Neural progenitor cell (in vitro differentiated cells): ENCODE measurements around the gene FNTB. TPM values are rescaled to one million over a fixed set of nuclear protein-coding genes. Genes with fewer than 3 reads are reported as not detected.

Experiments
- DNase-seq: peaks from one replicate; pipeline ENCODE4 v3.0.0-alpha.2; 2016; ENCODE audit warnings: low spot score
- H2AFZ ChIP-seq: fragments of 200-600 bp; sonication (generic); replicated peaks from 2 replicates; pipeline ENCODE4 v1.6.1; 2016; ENCODE audit warnings: antibody characterized with exemption
- H3F3A ChIP-seq: fragments of 200-600 bp; sonication (generic); 2 replicates; pipeline ENCODE4 v1.6.1; 2016; ENCODE audit warnings: antibody characterized with exemption, low read depth
- H3K27ac ChIP-seq: fragments of 200-600 bp; sonication (generic); 2 replicates; pipeline ENCODE4 v1.5.1; 2016; ENCODE audit warnings: mild to moderate bottlenecking
- H3K27me3 ChIP-seq: fragments of 200-600 bp; sonication (generic); 2 replicates; pipeline ENCODE4 v1.6.1; 2016; ENCODE audit warnings: mild to moderate bottlenecking, moderate library complexity
- H3K36me3 ChIP-seq: fragments of 200-600 bp; sonication (generic); 2 replicates; pipeline ENCODE4 v1.5.1; 2016
- H3K4me1 ChIP-seq: fragments of 200-600 bp; sonication (generic); 2 replicates; pipeline ENCODE4 v1.6.1; 2016; ENCODE audit warnings: mixed run types
- H3K4me2 ChIP-seq: fragments of 200-600 bp; sonication (generic); 2 replicates; pipeline ENCODE4 v1.6.1; 2016
- H3K4me3 ChIP-seq: fragments of 200-600 bp; sonication (generic); 2 replicates; pipeline ENCODE4 v1.5.1; 2016
- H3K79me2 ChIP-seq: fragments of 200-600 bp; sonication (generic); 2 replicates; pipeline ENCODE4 v1.6.1; 2016; ENCODE audit warnings: low read depth
- H3K9ac ChIP-seq: fragments of 200-600 bp; sonication (generic); 2 replicates; pipeline ENCODE4 v1.6.1; 2016
- H3K9me3 ChIP-seq: fragments of 200-600 bp; sonication (generic); 2 replicates; pipeline ENCODE4 v1.5.1; 2016; ENCODE audit warnings: low read depth
- H4K20me1 ChIP-seq: fragments of 200-600 bp; sonication (generic); 2 replicates; pipeline ENCODE4 v1.6.1; 2016; ENCODE audit warnings: low read depth
- H3K27ac Mint-ChIP-seq: 3 replicates; pipeline ENCODE4 v1.8.0; 2021; ENCODE audit warnings: mixed read lengths
- H3K27me3 Mint-ChIP-seq: 2 replicates; pipeline ENCODE4 v1.8.0; 2022; ENCODE audit warnings: low read depth, mild to moderate bottlenecking, inconsistent platforms, moderate library complexity, mixed read lengths; ENCODE audit not compliant: insufficient read depth
- H3K36me3 Mint-ChIP-seq: 3 replicates; pipeline ENCODE4 v1.8.0; 2021; ENCODE audit warnings: mixed read lengths
- H3K4me1 Mint-ChIP-seq: 3 replicates; pipeline ENCODE4 v1.8.0; 2021; ENCODE audit warnings: mixed read lengths
- H3K4me3 Mint-ChIP-seq: 3 replicates; pipeline ENCODE4 v1.8.0; 2021; ENCODE audit warnings: mild to moderate bottlenecking, moderate library complexity, mixed read lengths
- H3K9me3 Mint-ChIP-seq: 3 replicates; pipeline ENCODE4 v1.8.0; 2020; ENCODE audit warnings: mixed read lengths
- EZH2 ChIP-seq: fragments of 200-600 bp; sonication (generic); IDR thresholded peaks from 2 replicates; pipeline ENCODE4 v1.6.1; 2017; ENCODE audit warnings: antibody characterized with exemption, mild to moderate bottlenecking, moderate library complexity
- EZH2phosphoT487 ChIP-seq: fragments of 200-600 bp; sonication (generic); IDR thresholded peaks from 2 replicates; pipeline ENCODE4 v1.6.1; 2017; ENCODE audit warnings: antibody characterized with exemption
- total RNA-seq: library from RNA; depleted of rRNA; stranded (reverse); fragments of >200 nt; gene quantifications from 2 replicates; pipeline ENCODE4 v1.2.3, GENCODE V29; 2015; ENCODE audit warnings: low replicate concordance
- TF ChIP-seq, protein P1 (sequence below): fragments of 200-600 bp; sonication (generic); IDR thresholded peaks from 2 replicates; pipeline ENCODE4 v1.5.1; 2017; ENCODE audit warnings: antibody characterized with exemption, mild to moderate bottlenecking

The FNTB gene
- total RNA-seq, 1 donor from 2014 or later, result 8.0 TPM

DNA sequence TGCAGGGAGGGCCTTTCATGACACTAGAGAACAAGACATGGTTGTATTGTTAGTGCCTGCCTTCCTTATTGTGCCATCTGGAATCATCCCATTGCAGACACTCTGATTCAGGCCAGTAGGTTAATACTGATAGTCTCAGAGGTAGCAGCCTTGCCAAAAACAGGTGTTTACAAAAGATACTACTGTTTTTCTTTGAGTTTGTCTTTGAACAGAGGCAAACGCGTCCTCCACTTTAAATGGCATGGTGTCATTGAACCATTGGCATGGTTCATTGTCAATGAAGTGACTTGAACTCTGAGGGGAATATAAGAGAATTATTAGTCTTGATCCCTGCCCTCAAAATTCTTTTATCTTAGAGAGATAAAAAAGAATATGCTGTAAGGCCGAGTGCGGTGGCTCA, 4.2 kb downstream of the FNTB start:
- Histone ChIP-seq H4K20me1 (no peaks in the 10 kb centered on the region), H3K9ac (no peak overlapping the region), H3K4me2 (no peak overlapping the region), H3K27ac (no peak overlapping the region), H3K36me3 (no peaks in the 10 kb centered on the region), H3K9me3 (no peaks in the 10 kb centered on the region), H3K4me3 (no peak overlapping the region), H3K27me3 (peaks cover 6% of the 10 kb centered on the region), H3K79me2 (peaks cover 24% of the 10 kb centered on the region), H3F3A (no peaks in the 10 kb centered on the region), H2AFZ (no peak overlapping the region), H3K4me1 (peaks cover 7% of the 10 kb centered on the region)
- no peaks in the 10 kb centered on the region for H3K9me3 Mint-ChIP-seq
- no peak overlapping the region for H3K27ac Mint-ChIP-seq
- H3K27me3 Mint-ChIP-seq, result peaks cover under 1% of the 10 kb centered on the region
- H3K4me1 Mint-ChIP-seq, result peaks cover 12% of the 10 kb centered on the region
- no peak for TF ChIP-seq EZH2phosphoT487
- H3K36me3 Mint-ChIP-seq, result no peaks in the 10 kb centered on the region
- no peak for DNase-seq
- H3K4me3 Mint-ChIP-seq, result no peak overlapping the region

- Histone ChIP-seq H3K9ac (no peak overlapping the region), H3K27ac (no peak overlapping the region), H3K4me3 (no peak overlapping the region), H3K4me1 (peaks cover 13% of the 10 kb centered on the region), H3K27me3 (no peaks in the 10 kb centered on the region), H3F3A (peaks cover 3% of the 10 kb centered on the region), H3K9me3 (no peaks in the 10 kb centered on the region), H3K36me3 (no peaks in the 10 kb centered on the region), H2AFZ (no peak overlapping the region), H4K20me1 (no peaks in the 10 kb centered on the region), H3K79me2 (peaks cover 22% of the 10 kb centered on the region), H3K4me2 (no peak overlapping the region)
- no peaks in the 10 kb centered on the region for H3K27me3 Mint-ChIP-seq
- TF ChIP-seq EZH2phosphoT487 (no peak), EZH2 (no peak)
- TF ChIP-seq, protein P1, sequence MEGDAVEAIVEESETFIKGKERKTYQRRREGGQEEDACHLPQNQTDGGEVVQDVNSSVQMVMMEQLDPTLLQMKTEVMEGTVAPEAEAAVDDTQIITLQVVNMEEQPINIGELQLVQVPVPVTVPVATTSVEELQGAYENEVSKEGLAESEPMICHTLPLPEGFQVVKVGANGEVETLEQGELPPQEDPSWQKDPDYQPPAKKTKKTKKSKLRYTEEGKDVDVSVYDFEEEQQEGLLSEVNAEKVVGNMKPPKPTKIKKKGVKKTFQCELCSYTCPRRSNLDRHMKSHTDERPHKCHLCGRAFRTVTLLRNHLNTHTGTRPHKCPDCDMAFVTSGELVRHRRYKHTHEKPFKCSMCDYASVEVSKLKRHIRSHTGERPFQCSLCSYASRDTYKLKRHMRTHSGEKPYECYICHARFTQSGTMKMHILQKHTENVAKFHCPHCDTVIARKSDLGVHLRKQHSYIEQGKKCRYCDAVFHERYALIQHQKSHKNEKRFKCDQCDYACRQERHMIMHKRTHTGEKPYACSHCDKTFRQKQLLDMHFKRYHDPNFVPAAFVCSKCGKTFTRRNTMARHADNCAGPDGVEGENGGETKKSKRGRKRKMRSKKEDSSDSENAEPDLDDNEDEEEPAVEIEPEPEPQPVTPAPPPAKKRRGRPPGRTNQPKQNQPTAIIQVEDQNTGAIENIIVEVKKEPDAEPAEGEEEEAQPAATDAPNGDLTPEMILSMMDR, result no peak
- H3K4me1 Mint-ChIP-seq, result peaks cover 10% of the 10 kb centered on the region
- no peak for DNase-seq
- H3K4me3 Mint-ChIP-seq, result no peak overlapping the region
- no peaks in the 10 kb centered on the region for H3K36me3 Mint-ChIP-seq
- H3K27ac Mint-ChIP-seq, result no peak overlapping the region
- H3K9me3 Mint-ChIP-seq, result no peaks in the 10 kb centered on the region
Measured at GRCh38 chr14:64992328-64992885, 5.7 kb downstream of the FNTB start.

- Histone ChIP-seq H2AFZ (no peak overlapping the region), H3K79me2 (peaks cover 21% of the 10 kb centered on the region), H3K4me1 (peaks cover 15% of the 10 kb centered on the region), H3K9ac (no peak overlapping the region), H3K27me3 (no peaks in the 10 kb centered on the region), H3K4me2 (no peak overlapping the region), H4K20me1 (no peaks in the 10 kb centered on the region), H3K4me3 (no peak overlapping the region), H3K36me3 (no peaks in the 10 kb centered on the region), H3K9me3 (no peaks in the 10 kb centered on the region), H3F3A (peaks cover 3% of the 10 kb centered on the region), H3K27ac (no peak overlapping the region)
- Mint-ChIP-seq H3K9me3 (no peaks in the 10 kb centered on the region), H3K4me3 (no peak overlapping the region), H3K27ac (no peak overlapping the region), H3K36me3 (no peaks in the 10 kb centered on the region), H3K4me1 (peaks cover 10% of the 10 kb centered on the region), H3K27me3 (no peaks in the 10 kb centered on the region)
- no peak for DNase-seq
- TF ChIP-seq EZH2phosphoT487, result no peak
- TF ChIP-seq, protein P1, result no peak
- TF ChIP-seq EZH2, result no peak
Measured at GRCh38 chr14:64993266-64993930, 6.7 kb downstream of the FNTB start.

DNA sequence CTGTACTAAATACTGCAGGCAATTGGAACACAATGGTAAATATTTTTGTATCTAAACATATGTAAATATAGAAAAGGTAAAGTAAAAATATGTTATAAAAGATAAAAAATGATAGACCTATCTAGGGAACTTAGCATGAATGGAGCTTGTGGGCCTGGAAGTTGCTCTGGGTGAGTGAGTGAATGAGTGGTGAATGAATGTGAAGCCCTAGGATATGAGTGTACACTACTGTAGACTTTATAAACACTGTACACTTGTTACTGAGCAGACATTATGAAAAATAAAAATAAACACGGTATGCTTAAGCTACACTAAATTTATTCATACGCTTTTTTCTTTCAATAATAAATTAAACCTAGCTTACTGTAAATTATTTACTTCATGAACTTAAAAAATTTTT, 7.8 kb downstream of the FNTB start:
- Histone ChIP-seq H3K36me3 (no peaks in the 10 kb centered on the region), H3K79me2 (peaks cover 24% of the 10 kb centered on the region), H3K4me3 (no peak overlapping the region), H3K27me3 (no peaks in the 10 kb centered on the region), H3K27ac (no peak overlapping the region), H3K9me3 (no peaks in the 10 kb centered on the region), H3K4me1 (peaks cover 15% of the 10 kb centered on the region), H3F3A (peaks cover 3% of the 10 kb centered on the region), H3K9ac (no peak overlapping the region), H4K20me1 (no peaks in the 10 kb centered on the region), H3K4me2 (no peak overlapping the region), H2AFZ (no peak overlapping the region)
- no peak for DNase-seq
- Mint-ChIP-seq H3K4me3 (no peak overlapping the region), H3K27me3 (no peaks in the 10 kb centered on the region), H3K27ac (no peak overlapping the region), H3K36me3 (no peaks in the 10 kb centered on the region), H3K4me1 (peaks cover 10% of the 10 kb centered on the region), H3K9me3 (no peaks in the 10 kb centered on the region)
- TF ChIP-seq, protein P1, result no peak
- TF ChIP-seq EZH2, result no peak
